HCT116 (cell line): ENCODE data around the gene FRZB. TPM values are rescaled to one million over a fixed set of nuclear protein-coding genes. Genes with fewer than 3 reads are reported as not detected.

ENCODE experiments used
- ATAC-seq: fragments of 200-7000 bp; cut with Tn5 transposase; 2 replicates; pipeline ENCODE4 v1.9.1; 2020; ENCODE audit warnings: mild to moderate bottlenecking, moderate library complexity
- BruUV-seq: library from RNA; stranded (reverse); fragments of 400-500 nt; replicated peaks from 2 replicates; lab custom pipeline; 2021; lab: Mats Ljungman, UMichigan
- CTCF ChIA-PET: fragments of 300-600 bp; sonication (Branson Sonifier 250); formaldehyde crosslinking; loops from one replicate; lab custom pipeline; 2021; ENCODE audit warnings: antibody characterized with exemption; lab: Charles Lee
- POLR2A ChIA-PET: fragments of 300-600, 350-600 bp; sonication (Branson Sonifier 250); formaldehyde crosslinking; loops from one replicate; lab custom pipeline; 2021; ENCODE audit warnings: antibody characterized with exemption; lab: Charles Lee
- RAD21 ChIA-PET, 2 experiments: fragments of 300-600 bp; sonication (Branson Sonifier 250); formaldehyde crosslinking; loops; one replicate each; lab custom pipeline; 2023; ENCODE audit warnings: low total read pairs in 2 of 2; ENCODE audit not compliant: uncharacterized antibody in 2 of 2, unreplicated experiment in 2 of 2, low non-redundant PET in 1 of 2; lab: Charles Lee
- DNase-seq: peaks from one replicate; pipeline ENCODE4 v3.0.0-alpha.2; 2010; ENCODE audit warnings: low read depth, low spot score
- H2AFZ ChIP-seq: fragments of 200-600 bp; shearing (Covaris generic), sonication (generic); 2 replicates; pipeline ENCODE4 v1.6.1; 2017; ENCODE audit warnings: low read depth, mixed run types, mixed read lengths, antibody characterized with exemption, low read length; ENCODE audit not compliant: poor library complexity, severe bottlenecking
- H3K27ac ChIP-seq: 2 replicates; pipeline ENCODE4 v1.5.1; 2012; ENCODE audit warnings: low read depth, low read length
- H3K27me3 ChIP-seq: fragments of 200-600 bp; sonication (generic); 2 replicates; pipeline ENCODE4 v1.6.1; 2016; ENCODE audit warnings: mixed run types, low read length, mixed read lengths; ENCODE audit not compliant: insufficient read depth
- H3K36me3 ChIP-seq, 2 experiments: fragments of 200-500 bp in 1 of 2; fragments of 200-600 bp in 1 of 2; sonication (Bioruptor generic) in 1 of 2; sonication (generic) in 1 of 2; 2 replicates each; pipeline versions ENCODE4 v1.5.1 to v1.6.1; 2014 to 2016; ENCODE audit warnings: low read length in 2 of 2, inconsistent platforms in 1 of 2, mixed read lengths in 1 of 2, mixed run types in 1 of 2; ENCODE audit not compliant: insufficient read depth in 2 of 2, control insufficient read depth in 1 of 2
- H3K4me1 ChIP-seq, 2 experiments: fragments of 200-600 bp in 1 of 2; sonication (generic) in 1 of 2; 2 replicates each; pipeline versions ENCODE4 v1.5.1 to v1.6.1; 2012 to 2017; ENCODE audit warnings: low read length in 2 of 2, inconsistent platforms in 1 of 2, mild to moderate bottlenecking in 1 of 2, mixed read lengths in 1 of 2, mixed run types in 1 of 2, moderate library complexity in 1 of 2; ENCODE audit not compliant: insufficient read depth in 2 of 2, control insufficient read depth in 1 of 2
- H3K4me2 ChIP-seq: fragments of 200-600 bp; sonication (generic); 2 replicates; pipeline ENCODE4 v1.6.1; 2017; ENCODE audit warnings: mixed run types, low read length, mixed read lengths
- H3K4me3 ChIP-seq, 2 experiments: fragments of 200-600 bp in 1 of 2; sonication (generic) in 1 of 2; replicated peaks in 1 of 2; 2 replicates each; pipeline ENCODE4 v1.5.1; 2011 to 2016; ENCODE audit warnings: low read length in 2 of 2, control low read depth in 1 of 2, low read depth in 1 of 2, mild to moderate bottlenecking in 1 of 2, mixed read lengths in 1 of 2, mixed run types in 1 of 2
- H3K79me2 ChIP-seq: fragments of 200-600 bp; sonication (generic); 2 replicates; pipeline ENCODE4 v1.6.1; 2017; ENCODE audit warnings: mild to moderate bottlenecking, mixed run types, low read length, moderate library complexity, mixed read lengths; ENCODE audit not compliant: insufficient read depth
- H3K9ac ChIP-seq: fragments of 200-600 bp; sonication (generic); 2 replicates; pipeline ENCODE4 v1.6.1; 2016; ENCODE audit warnings: low read length, mixed read lengths
- H3K9me2 ChIP-seq: fragments of 200-600 bp; sonication (generic), shearing (Covaris generic); 2 replicates; pipeline ENCODE4 v1.6.1; 2017; ENCODE audit warnings: mixed run types, mild to moderate bottlenecking, moderate library complexity; ENCODE audit not compliant: insufficient read depth
- H3K9me3 ChIP-seq, 2 experiments: fragments of 200-500 bp in 1 of 2; fragments of 200-600 bp in 1 of 2; sonication (Bioruptor generic) in 1 of 2; sonication (generic) in 1 of 2; 2 replicates each; pipeline ENCODE4 v1.6.1; 2014 to 2017; ENCODE audit warnings: low read length in 2 of 2, mixed read lengths in 2 of 2, inconsistent platforms in 1 of 2, low read depth in 1 of 2, mild to moderate bottlenecking in 1 of 2, mixed run types in 1 of 2, moderate library complexity in 1 of 2; ENCODE audit not compliant: control insufficient read depth in 1 of 2, insufficient read depth in 1 of 2
- H4K20me1 ChIP-seq: fragments of 200-600 bp; sonication (generic), shearing (Covaris generic); 2 replicates; pipeline ENCODE4 v1.6.1; 2017; ENCODE audit warnings: mixed run types, mild to moderate bottlenecking, moderate library complexity; ENCODE audit not compliant: insufficient read depth
- CBX3 ChIP-seq: IDR thresholded peaks from 2 replicates; pipeline ENCODE4 v1.6.1; 2012; ENCODE audit warnings: low read depth
- CEBPB ChIP-seq: IDR thresholded peaks from 2 replicates; pipeline ENCODE4 v1.6.1; 2012; ENCODE audit warnings: low read depth
- CTCF ChIP-seq, 3 experiments: fragments of 200-600 bp in 1 of 3; sonication (generic) in 1 of 3; IDR thresholded peaks in 2 of 3; conservative IDR thresholded peaks in 1 of 3; 2 replicates each; pipeline ENCODE4 v1.5.1; 2012 to 2017; ENCODE audit warnings: low read depth in 2 of 3, low read length in 2 of 3, antibody characterized with exemption in 1 of 3, borderline replicate concordance in 1 of 3, control low read depth in 1 of 3, mild to moderate bottlenecking in 1 of 3, mixed read lengths in 1 of 3, mixed run types in 1 of 3, moderate library complexity in 1 of 3; ENCODE audit not compliant: insufficient read depth in 1 of 3
- EGR1 ChIP-seq: IDR thresholded peaks from 2 replicates; pipeline ENCODE4 v1.6.1; 2012; ENCODE audit warnings: low read depth
- EZH2 ChIP-seq: fragments of 200-600 bp; sonication (generic); IDR thresholded peaks from 2 replicates; pipeline ENCODE4 v1.6.1; 2017; ENCODE audit warnings: antibody characterized with exemption, mixed run types
- FOSL1 ChIP-seq: IDR thresholded peaks from 2 replicates; pipeline ENCODE4 v1.6.1; 2012; ENCODE audit warnings: low read depth
- JUND ChIP-seq: IDR thresholded peaks from 2 replicates; pipeline ENCODE4 v1.6.1; 2012
- POLR2A ChIP-seq: IDR thresholded peaks from 2 replicates; pipeline ENCODE4 v1.7.0; 2011; ENCODE audit warnings: borderline replicate concordance; ENCODE audit not compliant: insufficient read depth, insufficient read length; ENCODE audit errors: extremely low read depth
- POLR2AphosphoS5 ChIP-seq: IDR thresholded peaks from 2 replicates; pipeline ENCODE4 v1.6.1; 2011; ENCODE audit warnings: mild to moderate bottlenecking, low read depth, low read length, moderate library complexity
- RAD21 ChIP-seq: IDR thresholded peaks from 2 replicates; pipeline ENCODE4 v1.6.1; 2012; ENCODE audit warnings: low read depth, mild to moderate bottlenecking
- SIN3A ChIP-seq: IDR thresholded peaks from 2 replicates; pipeline ENCODE4 v1.6.1; 2012; ENCODE audit warnings: low read depth
- SRF ChIP-seq: IDR thresholded peaks from 2 replicates; pipeline ENCODE4 v1.6.1; 2012; ENCODE audit warnings: low read depth
- YY1 ChIP-seq: IDR thresholded peaks from 2 replicates; pipeline ENCODE4 v1.6.1; 2011; ENCODE audit warnings: low read length, low read depth, moderate library complexity, mild to moderate bottlenecking; ENCODE audit not compliant: insufficient replicate concordance; ENCODE audit errors: extremely low read depth
- ZFX ChIP-seq: fragments of 450-650 bp; IDR thresholded peaks from 2 replicates; pipeline ENCODE4 v1.6.1; 2017
- ZNF274 ChIP-seq: fragments of 200-500 bp; sonication (Bioruptor generic); IDR thresholded peaks from 2 replicates; pipeline ENCODE4 v1.6.1; 2014; ENCODE audit warnings: mild to moderate bottlenecking, low read depth, low read length, inconsistent platforms
- intact Hi-C: fragments of 100-400 bp; cut with micrococcal nuclease; formaldehyde crosslinking; loops from 2 replicates; pipeline ENCODE4 v1.10.0; 2022
- total RNA-seq: library from RNA; stranded (reverse); gene quantifications from one replicate; pipeline ENCODE4 v1.2.1, GENCODE V29; 2021; ENCODE audit not compliant: unreplicated experiment
- TF ChIP-seq, protein P1 (sequence below): IDR thresholded peaks from 2 replicates; pipeline ENCODE4 v1.6.1; 2012

The FRZB gene
- total RNA-seq, 1 experiment from 2014 or later: 0.49 TPM

DNA sequence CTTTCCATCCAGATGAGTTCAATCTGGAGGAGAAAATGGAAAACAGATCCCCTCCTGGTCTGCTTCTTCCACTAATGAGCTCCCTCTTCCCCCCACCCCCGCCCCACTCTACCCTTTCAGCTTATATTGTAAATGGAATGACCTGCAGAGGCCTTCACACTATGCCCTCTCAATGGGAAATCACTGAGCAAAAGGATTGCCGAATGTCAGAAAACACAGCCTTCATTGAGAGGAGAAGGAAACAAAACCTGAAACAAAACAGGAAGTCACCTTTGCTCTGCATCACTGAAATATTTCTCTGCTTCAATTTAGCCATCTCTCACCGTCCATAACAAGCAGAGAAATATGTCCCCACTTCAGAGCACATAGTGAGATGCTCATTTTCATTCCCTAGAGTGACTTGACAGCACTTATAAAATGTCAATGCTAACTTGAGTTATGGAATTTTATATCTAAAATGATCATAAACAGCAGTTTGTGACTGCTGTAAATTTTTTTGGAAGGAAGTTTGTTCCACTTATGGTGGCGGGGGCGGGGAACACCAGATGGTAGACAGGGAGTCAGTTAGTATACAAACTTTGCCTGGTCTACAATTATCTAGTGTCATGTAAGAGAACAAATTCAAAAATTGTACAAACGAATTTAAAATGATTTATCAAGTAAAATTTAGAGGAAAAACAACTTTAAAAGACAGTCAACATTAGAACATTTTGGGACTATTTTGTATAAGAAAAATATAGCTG lies 1.8 kb upstream of the FRZB start:
- no peak for TF ChIP-seq POLR2A
- no peak for TF ChIP-seq FOSL1
- no peak for TF ChIP-seq RAD21
- TF ChIP-seq YY1: no peak
- no peak for TF ChIP-seq JUND
- no peak for TF ChIP-seq ZFX
- no peak for TF ChIP-seq SIN3A
- no peak for TF ChIP-seq POLR2AphosphoS5
- TF ChIP-seq CBX3: no peak
- TF ChIP-seq CEBPB: no peak
- TF ChIP-seq CTCF (IDR thresholded peaks at IDR 0.05 in 2 of 3, conservative IDR thresholded peaks at IDR 0.05 in 1 of 3; ENCODE audit: borderline replicate concordance in 1 of 3, insufficient read depth in 1 of 3, low read depth in 2 of 3, low read length in 2 of 3): no peak
- no peak for TF ChIP-seq EGR1
- TF ChIP-seq ZNF274: no peak
- TF ChIP-seq SRF: no peak
- TF ChIP-seq EZH2: no peak
- TF ChIP-seq, protein P1, sequence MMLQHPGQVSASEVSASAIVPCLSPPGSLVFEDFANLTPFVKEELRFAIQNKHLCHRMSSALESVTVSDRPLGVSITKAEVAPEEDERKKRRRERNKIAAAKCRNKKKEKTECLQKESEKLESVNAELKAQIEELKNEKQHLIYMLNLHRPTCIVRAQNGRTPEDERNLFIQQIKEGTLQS: no peak
- no peak overlapping the region for H3K4me3 ChIP-seq
- POLR2A ChIA-PET: no interaction called here
- H3K4me1 ChIP-seq: no peaks in the 10 kb centered on the region
- no peak for DNase-seq
- H3K9me2 ChIP-seq: no peaks in the 10 kb centered on the region
- no peak overlapping the region for H2AFZ ChIP-seq
- no peak overlapping the region for H3K4me2 ChIP-seq
- RAD21 ChIA-PET: no interaction called here
- BruUV-seq: no TSS peak
- H3K27ac ChIP-seq: no peak overlapping the region
- H3K9me3 ChIP-seq: no peaks in the 10 kb centered on the region
- no peaks in the 10 kb centered on the region for H3K79me2 ChIP-seq
- intact Hi-C loops: no loop called here
- no peak for ATAC-seq
- H4K20me1 ChIP-seq: no peaks in the 10 kb centered on the region
- H3K36me3 ChIP-seq: no peaks in the 10 kb centered on the region
- CTCF ChIA-PET: interaction anchor here (0.7 kb wide), 1 partner anchor 66 kb away, joined by 4 read pairs; no protein-coding TSS in a partner anchor
- no peaks in the 10 kb centered on the region for H3K27me3 ChIP-seq
- no peak overlapping the region for H3K9ac ChIP-seq
